ENCODE data around the gene WNT5B.

Gene WNT5B

GRCh38 chr12:1656902-1657301, 27.9 kb downstream of the WNT5B start:
- no peak for DNase-seq

GRCh38 chr12:1657688-1658087, 28.7 kb downstream of the WNT5B start:
- DNase-seq = no peak

GRCh38 chr12:1660304-1661187, 31.5 kb downstream of the WNT5B start:
- DNase-seq = peak; percentile 59

GRCh38 chr12:1661553-1662335, 32.7 kb downstream of the WNT5B start:
- peak; percentile 79 for DNase-seq

GRCh38 chr12:1662761-1663439, 33.9 kb downstream of the WNT5B start:
- DNase-seq = peak; percentile 33

- no peak for DNase-seq
Observed at GRCh38 chr12:1663440-1664132, 34.6 kb downstream of the WNT5B start.

- no peak for DNase-seq
Observed at GRCh38 chr12:1665366-1665765, 36.3 kb downstream of the WNT5B start.

GRCh38 chr12:1666215-1666614, 37.2 kb downstream of the WNT5B start:
- no peak for DNase-seq

GRCh38 chr12:1666685-1667162, 37.7 kb downstream of the WNT5B start:
- no peak for DNase-seq

GRCh38 chr12:1668833-1669543, 40.0 kb downstream of the WNT5B start:
- DNase-seq = no peak

GRCh38 chr12:1670358-1671268, 41.6 kb downstream of the WNT5B start:
- DNase-seq = no peak

GRCh38 chr12:1676043-1676442, 47.0 kb downstream of the WNT5B start:
- no peak for DNase-seq

- no peak for DNase-seq
Observed at GRCh38 chr12:1680804-1681492, 51.9 kb downstream of the WNT5B start.

- DNase-seq = no peak
Observed at GRCh38 chr12:1681493-1681807, 52.4 kb downstream of the WNT5B start.

- DNase-seq = no peak
Observed at GRCh38 chr12:1688086-1688710, 59.2 kb downstream of the WNT5B start.

GRCh38 chr12:1690578-1691122, 61.6 kb downstream of the WNT5B start, which contains the start of gene ADIPOR2:
TSS of gene ADIPOR2 (plus strand) at chr12:1691070. CDS start at chr12:1754344, 63,274 bp downstream.
- peak; percentile 95 for DNase-seq

GRCh38 chr12:1691123-1692007, 62.3 kb downstream of the WNT5B start:
- DNase-seq = peak; percentile 30

GRCh38 chr12:1692226-1692625, 63.2 kb downstream of the WNT5B start:
- no peak for DNase-seq

Measured in activated naive CD4-positive, alpha-beta T cell treated with Interleukin-2 at 50 U/mL for 16 hours (primary cell).